Kidney (tissue), 14 donors: ENCODE results near the gene SRRM5. TPM values are rescaled to one million over a fixed set of nuclear protein-coding genes. Genes with fewer than 3 reads are reported as not detected.

Source experiments
- DNase-seq, 5 donors: peaks; one replicate each; pipeline ENCODE4 v3.0.0-alpha.2; 2013 to 2020
- FAIRE-seq: peaks from 2 replicates; lab custom pipeline; 2012; peaks lifted over from hg19 to GRCh38; lab: Jason Lieb, UNC
- H3K27ac ChIP-seq, 2 donors: one replicate each; pipeline ENCODE4 v1.7.0; 2013; ENCODE audit warnings: low read depth in 2 of 2, low read length in 2 of 2, inconsistent platforms in 1 of 2
- H3K27me3 ChIP-seq: one replicate; pipeline ENCODE4 v1.7.1; 2013; ENCODE audit warnings: low read length, inconsistent platforms; ENCODE audit not compliant: control insufficient read depth, insufficient read depth
- H3K36me3 ChIP-seq, 3 donors: one replicate each; pipeline versions ENCODE4 v1.7.0 to v1.7.1; 2013; ENCODE audit warnings: low read length in 3 of 3, control low read depth in 1 of 3, inconsistent platforms in 1 of 3; ENCODE audit not compliant: insufficient read depth in 3 of 3, control insufficient read depth in 2 of 3
- H3K4me1 ChIP-seq, 3 donors: one replicate each; pipeline versions ENCODE4 v1.7.0 to v1.7.1; 2013; ENCODE audit warnings: low read length in 3 of 3, inconsistent platforms in 1 of 3, low read depth in 1 of 3; ENCODE audit not compliant: control insufficient read depth in 2 of 3, insufficient read depth in 2 of 3
- H3K4me3 ChIP-seq, 3 donors: one replicate each; pipeline versions ENCODE4 v1.7.0 to v1.8.1; 2013; ENCODE audit warnings: low read length in 3 of 3, control low read depth in 1 of 3, inconsistent platforms in 1 of 3
- H3K9ac ChIP-seq, 3 donors: one replicate each; pipeline versions ENCODE4 v1.7.0 to v1.7.1; 2013; ENCODE audit warnings: low read length in 3 of 3, control low read depth in 1 of 3, inconsistent platforms in 1 of 3
- H3K9me3 ChIP-seq, 3 donors: one replicate each; pipeline versions ENCODE4 v1.7.0 to v1.7.1; 2013; ENCODE audit warnings: low read length in 3 of 3, control low read depth in 1 of 3, inconsistent platforms in 1 of 3; ENCODE audit not compliant: control insufficient read depth in 2 of 3, insufficient read depth in 1 of 3
- intact Hi-C: fragments of 100-400 bp; cut with DNase I; formaldehyde crosslinking; loops from one replicate; pipeline ENCODE4 v1.11.1; 2022
- polyA plus RNA-seq: library from polyadenylated mRNA; stranded (reverse); fragments of 350-450 nt; fragmentation: Illumina TruSeq; extraction: RNeasy Lipid Tissue Mini Kit (QIAGEN cat#74804); gene quantifications from one replicate; pipeline ENCODE4 v1.2.3, GENCODE V29; 2014; ENCODE audit warnings: low read depth, low replicate concordance; ENCODE audit not compliant: insufficient read depth
- total RNA-seq: library from RNA; stranded (reverse); fragmentation: NEBNext Ultra II Directional; extraction: Animal tissue kit (Norgen Biotek cat#: 25700); gene quantifications from one replicate; pipeline ENCODE4 v1.2.1, GENCODE V29; 2021
- TF ChIP-seq, protein P1 (sequence below): IDR thresholded peaks from 3 replicates; pipeline ENCODE4 v1.5.1; 2012; ENCODE audit warnings: mild to moderate bottlenecking, moderate library complexity, borderline replicate concordance; ENCODE audit not compliant: insufficient read depth; ENCODE audit errors: extremely low read depth
- donor health status: control.
- donor health status: control.
- donor health status: control.
- donor health status: control.
- donor health status: control.
- donor health status: DM: yes; HTN: yes; CAD: no.
- donor health status: Normal renal cell carcinoma (clear cell type).

The SRRM5 gene
- total and polyA plus RNA-seq, 2 donors from 2014 or later, result 0.22 to 0.28 TPM

DNA sequence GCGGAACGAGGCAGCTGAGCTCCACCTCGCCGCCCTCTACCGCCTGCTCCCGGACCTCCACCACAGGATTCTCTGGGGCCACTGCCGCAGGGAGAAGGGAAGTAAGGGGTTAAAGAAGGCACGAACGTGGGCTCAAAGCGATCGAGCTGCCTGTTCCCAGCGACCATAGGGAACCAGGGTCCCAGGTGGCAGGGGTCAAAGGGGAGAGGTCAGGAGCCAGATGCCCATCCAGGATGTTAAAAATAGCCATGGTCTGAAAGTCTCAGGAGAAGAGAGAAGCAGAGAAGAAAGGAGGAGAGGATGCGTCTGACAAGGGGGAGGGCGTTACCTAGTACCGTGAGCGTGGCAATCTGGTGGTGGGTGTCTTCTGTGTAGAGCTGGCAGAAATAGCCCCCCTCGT is 14.9 kb downstream of the SRRM5 start:
- Histone ChIP-seq H3K4me3 (no peak overlapping the region), H3K27me3 (no peaks in the 10 kb centered on the region), H3K9ac (no peak overlapping the region), H3K9me3 (no peaks in the 10 kb centered on the region), H3K36me3 (no peaks in the 10 kb centered on the region), H3K4me1 (no peaks in the 10 kb centered on the region), H3K27ac (no peak overlapping the region)
- FAIRE-seq, result no peak
- intact Hi-C loops, result no loop called here
- TF ChIP-seq, protein P1, sequence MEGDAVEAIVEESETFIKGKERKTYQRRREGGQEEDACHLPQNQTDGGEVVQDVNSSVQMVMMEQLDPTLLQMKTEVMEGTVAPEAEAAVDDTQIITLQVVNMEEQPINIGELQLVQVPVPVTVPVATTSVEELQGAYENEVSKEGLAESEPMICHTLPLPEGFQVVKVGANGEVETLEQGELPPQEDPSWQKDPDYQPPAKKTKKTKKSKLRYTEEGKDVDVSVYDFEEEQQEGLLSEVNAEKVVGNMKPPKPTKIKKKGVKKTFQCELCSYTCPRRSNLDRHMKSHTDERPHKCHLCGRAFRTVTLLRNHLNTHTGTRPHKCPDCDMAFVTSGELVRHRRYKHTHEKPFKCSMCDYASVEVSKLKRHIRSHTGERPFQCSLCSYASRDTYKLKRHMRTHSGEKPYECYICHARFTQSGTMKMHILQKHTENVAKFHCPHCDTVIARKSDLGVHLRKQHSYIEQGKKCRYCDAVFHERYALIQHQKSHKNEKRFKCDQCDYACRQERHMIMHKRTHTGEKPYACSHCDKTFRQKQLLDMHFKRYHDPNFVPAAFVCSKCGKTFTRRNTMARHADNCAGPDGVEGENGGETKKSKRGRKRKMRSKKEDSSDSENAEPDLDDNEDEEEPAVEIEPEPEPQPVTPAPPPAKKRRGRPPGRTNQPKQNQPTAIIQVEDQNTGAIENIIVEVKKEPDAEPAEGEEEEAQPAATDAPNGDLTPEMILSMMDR, result no peak
- no peak for DNase-seq

GRCh38 chr19:43628646-43629326 is 16.9 kb downstream of the SRRM5 start:
- no peaks in the 10 kb centered on the region for H3K9me3 ChIP-seq
- H3K27me3 ChIP-seq, result no peaks in the 10 kb centered on the region
- intact Hi-C loops, result no loop called here
- no peaks in the 10 kb centered on the region for H3K36me3 ChIP-seq
- no peak overlapping the region for H3K9ac ChIP-seq
- H3K4me3 ChIP-seq, result no peak overlapping the region
- DNase-seq (no peak), FAIRE-seq (no peak)
- H3K27ac ChIP-seq, result no peak overlapping the region
- no peaks in the 10 kb centered on the region for H3K4me1 ChIP-seq
- TF ChIP-seq, protein P1, result no peak

DNA sequence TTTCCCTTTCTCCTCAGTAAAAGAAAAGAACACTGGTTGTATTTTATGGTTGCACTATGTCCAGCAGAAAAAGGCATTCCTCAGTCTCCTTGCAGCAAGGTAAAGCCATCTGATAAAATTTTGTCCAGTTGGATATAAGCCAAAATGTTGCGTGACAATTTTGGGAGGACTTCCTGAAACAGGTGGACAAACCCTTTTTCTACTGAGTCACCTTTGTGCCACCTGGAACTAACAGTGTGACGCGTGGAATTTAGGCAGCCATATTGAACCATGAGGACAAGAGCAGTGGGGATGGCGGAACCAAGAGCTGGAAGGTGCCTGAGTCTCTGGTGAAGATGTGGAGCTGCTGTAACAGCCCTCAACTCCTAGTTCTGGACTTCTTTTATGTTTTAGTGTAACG is 19.6 kb downstream of the SRRM5 start:
- H3K4me3 ChIP-seq, result no peak overlapping the region
- no peaks in the 10 kb centered on the region for H3K9me3 ChIP-seq
- FAIRE-seq (no peak), DNase-seq (no peak)
- H3K9ac ChIP-seq, result no peak overlapping the region
- no peak overlapping the region for H3K27ac ChIP-seq
- H3K27me3 ChIP-seq, result no peaks in the 10 kb centered on the region
- TF ChIP-seq, protein P1, result no peak
- intact Hi-C loops, result no loop called here
- H3K4me1 ChIP-seq, result peaks cover 0 to 7% (median 4%) of the 10 kb centered on the region in 3 donors
- H3K36me3 ChIP-seq, result no peaks in the 10 kb centered on the region
